GM18507 (cell line): ENCODE measurements around the gene GPC3.
"Not testable (repeated sequence)": the region's sequence is repeated elsewhere in the genome, so short reads cannot be mapped to it uniquely, and the experiment has no call there.

ENCODE experiments used
- DNase-seq: peaks from one replicate; pipeline ENCODE4 v3.0.0; 2011; ENCODE audit warnings: low read depth; ENCODE audit not compliant: insufficient read length; ENCODE audit errors: extremely low spot score
- FAIRE-seq: peaks from 2 replicates; lab custom pipeline; 2011; peaks lifted over from hg19 to GRCh38; lab: Jason Lieb, UNC

The GPC3 gene

DNA sequence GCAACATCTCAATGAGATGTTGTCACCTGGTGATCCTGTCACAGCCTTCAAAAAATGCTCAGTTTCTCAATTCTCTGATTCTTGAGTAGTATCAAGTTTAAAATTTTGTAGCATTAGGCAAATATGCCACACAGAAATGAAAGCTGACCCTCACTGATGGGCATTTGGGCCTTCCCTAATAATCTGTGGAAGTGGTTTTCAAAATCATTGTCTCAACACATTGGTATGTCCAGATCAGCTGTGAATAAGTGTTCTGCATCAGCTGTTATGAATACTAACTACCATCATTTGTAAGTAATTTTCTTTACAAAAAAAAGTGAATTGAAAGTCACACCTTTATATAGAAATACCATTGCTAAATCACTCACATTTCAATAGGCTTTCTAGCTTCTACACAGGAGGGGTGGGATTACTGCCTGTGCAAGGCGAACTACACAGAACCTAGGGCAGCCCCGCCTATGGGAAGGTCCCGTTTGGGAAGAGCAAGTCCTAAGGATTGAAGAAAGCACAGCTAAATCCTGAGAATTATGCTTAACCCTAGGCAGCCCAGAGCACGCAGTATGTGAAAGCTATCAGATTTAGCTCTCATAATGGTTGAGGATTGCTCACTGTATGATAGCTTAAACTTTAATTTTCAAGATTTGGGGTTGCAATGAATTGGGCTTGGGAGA is 73.4 kb downstream of the GPC3 start:
- no peak for FAIRE-seq
- no peak for DNase-seq

DNA sequence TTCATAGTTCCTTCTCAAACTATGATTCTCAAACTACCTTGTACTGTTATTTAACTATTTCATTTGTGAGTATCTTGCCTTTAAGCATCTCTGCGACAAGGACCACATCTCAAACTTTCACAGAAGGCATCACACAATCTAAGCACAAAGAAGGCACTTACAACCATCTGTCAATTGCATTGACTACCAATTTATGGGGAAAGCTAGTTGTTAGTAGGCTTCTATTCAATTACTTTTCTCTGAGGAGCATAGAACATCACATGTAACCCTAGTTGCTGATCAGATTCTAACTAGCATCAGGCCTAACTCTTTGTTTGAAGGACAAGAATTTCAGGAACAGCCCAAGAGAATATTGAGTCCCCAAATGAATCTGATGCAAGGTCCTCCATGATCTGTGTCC is 74.9 kb downstream of the GPC3 start:
- FAIRE-seq (no peak), DNase-seq (no peak)

DNA sequence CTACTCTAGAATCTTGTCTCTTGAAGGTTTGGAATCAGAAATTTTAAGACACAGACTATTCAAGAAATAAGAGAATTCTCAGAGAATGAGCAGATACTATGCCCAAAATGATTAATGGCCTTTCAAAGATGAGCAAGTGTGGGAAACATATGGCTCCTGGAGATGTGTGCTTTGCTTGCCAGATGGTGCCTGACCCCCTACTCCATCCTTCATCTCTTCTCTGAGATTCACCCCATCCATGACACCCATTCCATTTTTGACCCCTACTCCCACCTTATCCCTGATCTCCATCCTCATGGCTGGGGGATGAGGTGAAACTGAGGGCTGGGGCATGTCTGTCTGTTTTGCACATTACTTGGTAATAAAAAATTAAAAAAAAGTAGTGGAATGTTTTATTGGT is 75.5 kb downstream of the GPC3 start:
- DNase-seq (no peak), FAIRE-seq (no peak)

DNA sequence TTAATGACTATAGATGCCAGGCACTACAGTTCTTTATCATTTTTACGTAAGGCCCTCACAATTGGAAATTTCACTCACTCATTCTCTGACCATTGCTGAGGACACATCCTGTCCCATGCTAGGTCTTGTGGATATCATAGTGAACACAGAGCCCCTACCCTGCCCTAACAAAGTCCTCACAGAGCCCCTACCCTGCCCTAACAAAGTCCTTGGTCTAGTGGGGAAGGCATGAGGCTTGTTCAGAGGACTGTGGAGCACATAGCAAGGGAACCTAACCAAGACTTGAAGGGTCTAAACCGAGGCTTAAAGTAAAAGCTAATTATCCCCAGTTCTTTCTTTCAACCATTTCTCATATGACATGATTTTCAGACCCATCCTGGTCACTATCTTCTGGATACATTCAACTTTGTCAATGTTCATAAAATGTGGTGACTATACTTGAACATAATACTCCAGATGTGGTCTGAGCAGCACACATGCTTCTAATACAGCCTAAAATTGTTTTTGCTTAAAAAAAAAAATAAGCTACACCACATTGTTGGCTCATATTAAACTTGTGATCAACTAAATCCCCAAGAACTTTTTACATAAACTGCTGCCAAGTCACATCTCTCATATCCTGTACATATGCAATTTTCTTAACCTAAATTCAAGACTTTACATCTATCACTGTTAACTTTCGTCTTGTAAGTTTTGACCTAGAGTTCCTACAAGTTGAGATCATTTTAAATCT is 77.0 kb downstream of the GPC3 start:
- FAIRE-seq (no peak), DNase-seq (no peak)

DNA sequence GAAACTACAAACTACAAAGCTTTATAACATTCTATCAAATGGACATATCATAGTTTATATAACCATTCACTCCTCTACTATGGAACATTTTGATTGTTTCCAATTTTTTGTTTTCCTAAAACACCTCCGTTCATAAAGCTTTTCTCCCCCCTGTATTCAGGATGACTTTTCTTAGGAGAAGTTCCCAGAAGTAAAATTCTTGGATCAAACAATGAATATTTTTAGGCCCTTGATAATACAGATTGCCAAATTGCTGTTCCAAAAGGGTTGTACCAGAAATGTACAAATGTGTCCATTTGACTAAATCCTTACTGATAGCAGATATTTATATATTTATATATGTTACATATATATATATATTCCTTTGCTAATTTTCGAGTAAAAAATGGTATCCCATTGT is 77.8 kb downstream of the GPC3 start:
- DNase-seq, result no peak
- FAIRE-seq, result no peak

DNA sequence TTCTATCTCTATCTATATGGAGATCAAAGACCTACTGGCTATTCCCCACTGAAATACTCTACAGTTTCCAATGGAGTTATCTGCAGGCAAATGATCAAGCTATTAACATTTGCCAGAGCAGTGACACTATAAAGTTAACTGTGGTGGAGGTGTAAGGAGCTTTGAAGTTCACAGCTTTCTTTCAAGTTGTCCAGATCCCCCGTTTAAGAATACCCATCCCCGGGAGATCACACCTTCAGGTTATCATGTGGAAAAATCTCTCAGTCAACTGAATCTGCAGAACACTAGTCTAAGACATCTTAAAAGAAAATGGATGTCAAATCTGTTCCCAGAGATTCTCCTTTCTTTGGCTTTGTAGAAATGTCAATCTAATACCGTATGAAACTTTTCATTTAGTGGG is 80.1 kb downstream of the GPC3 start:
- FAIRE-seq (no peak), DNase-seq (no peak)

DNA sequence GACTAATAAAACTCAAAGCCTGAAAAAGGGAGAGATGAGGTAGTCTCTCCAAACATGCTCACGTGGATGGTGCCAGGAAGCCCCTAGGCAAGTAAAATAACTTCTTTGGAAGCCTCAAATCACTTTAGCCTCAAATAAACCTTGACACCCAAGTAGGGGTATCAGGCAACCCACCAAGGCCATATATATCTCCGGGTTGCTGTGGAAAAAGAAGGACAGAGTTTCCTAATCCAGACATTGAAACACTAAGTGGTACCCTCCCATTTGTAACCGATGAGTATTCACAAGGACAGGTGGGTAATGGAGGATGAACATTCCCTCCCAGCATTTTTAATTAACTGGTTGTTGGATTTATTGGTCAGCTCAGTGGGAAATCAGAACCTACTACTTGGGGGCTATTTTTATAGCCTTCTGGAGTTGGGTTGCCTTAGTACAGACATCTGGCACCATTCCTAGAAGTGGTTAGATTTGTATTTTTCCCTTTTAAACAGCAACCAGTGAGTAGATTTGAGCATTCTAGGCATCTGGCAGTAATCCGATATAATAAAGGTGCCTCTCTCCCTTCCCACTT is 87.7 kb downstream of the GPC3 start:
- DNase-seq (no peak), FAIRE-seq (no peak)

DNA sequence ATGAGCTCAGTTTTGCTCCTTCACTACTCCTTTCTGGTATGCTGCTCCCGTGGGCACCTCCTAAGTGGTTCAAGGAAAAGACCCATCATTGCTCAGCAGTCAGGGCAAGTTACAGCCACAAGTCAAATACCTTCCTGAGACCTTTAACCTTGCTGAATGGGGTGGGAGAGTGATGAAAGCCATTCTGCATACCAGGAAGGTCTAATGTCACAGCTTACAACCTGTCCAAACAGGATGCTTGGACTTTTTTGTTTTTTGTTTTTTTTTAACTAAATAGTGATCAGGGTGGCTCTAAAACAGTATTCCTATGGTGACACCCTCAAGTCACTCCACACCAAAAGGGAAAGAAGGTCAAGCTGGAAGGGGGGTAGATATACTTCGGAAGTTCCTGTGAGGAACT is 93.1 kb downstream of the GPC3 start:
- no peak for DNase-seq
- FAIRE-seq, result no peak

DNA sequence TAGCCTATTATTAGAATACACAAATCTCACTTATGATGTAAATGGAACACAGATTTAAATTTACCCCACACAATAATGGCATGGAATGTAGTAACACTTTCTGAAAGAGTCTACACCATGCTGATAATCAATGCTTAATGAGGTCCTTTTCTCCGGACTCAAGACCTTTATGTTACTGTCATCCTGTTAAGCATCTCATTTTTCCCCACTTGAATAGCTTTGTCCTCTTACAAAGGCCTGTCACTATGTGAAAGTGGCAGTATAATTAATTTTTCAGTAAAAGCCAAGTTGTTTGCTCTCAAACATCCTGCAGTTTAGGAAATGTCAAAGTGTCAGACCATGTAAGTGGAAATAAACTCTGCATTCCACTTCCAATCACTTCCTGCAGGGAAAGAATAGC is 96.4 kb downstream of the GPC3 start:
- DNase-seq, result no peak
- no peak for FAIRE-seq

DNA sequence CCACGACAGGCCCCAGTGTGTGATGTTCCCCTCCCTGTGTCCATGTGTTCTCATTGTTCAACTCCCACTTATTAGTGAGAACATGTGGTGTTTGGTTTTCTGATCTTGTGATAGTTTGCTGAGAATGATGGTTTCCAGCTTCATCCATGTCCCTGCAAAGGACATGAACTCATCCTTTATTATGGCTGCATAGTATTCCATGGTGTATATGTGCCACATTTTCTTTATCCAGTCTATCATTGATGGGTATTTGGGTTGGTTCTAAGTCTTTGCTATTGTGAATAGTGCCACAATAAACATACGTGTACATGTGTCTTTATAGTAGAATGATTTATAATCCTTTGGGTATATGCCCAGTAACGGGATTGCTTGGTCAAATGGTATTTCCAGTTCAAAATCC is 97.3 kb downstream of the GPC3 start:
- not testable (repeated sequence) for FAIRE-seq, DNase-seq

DNA sequence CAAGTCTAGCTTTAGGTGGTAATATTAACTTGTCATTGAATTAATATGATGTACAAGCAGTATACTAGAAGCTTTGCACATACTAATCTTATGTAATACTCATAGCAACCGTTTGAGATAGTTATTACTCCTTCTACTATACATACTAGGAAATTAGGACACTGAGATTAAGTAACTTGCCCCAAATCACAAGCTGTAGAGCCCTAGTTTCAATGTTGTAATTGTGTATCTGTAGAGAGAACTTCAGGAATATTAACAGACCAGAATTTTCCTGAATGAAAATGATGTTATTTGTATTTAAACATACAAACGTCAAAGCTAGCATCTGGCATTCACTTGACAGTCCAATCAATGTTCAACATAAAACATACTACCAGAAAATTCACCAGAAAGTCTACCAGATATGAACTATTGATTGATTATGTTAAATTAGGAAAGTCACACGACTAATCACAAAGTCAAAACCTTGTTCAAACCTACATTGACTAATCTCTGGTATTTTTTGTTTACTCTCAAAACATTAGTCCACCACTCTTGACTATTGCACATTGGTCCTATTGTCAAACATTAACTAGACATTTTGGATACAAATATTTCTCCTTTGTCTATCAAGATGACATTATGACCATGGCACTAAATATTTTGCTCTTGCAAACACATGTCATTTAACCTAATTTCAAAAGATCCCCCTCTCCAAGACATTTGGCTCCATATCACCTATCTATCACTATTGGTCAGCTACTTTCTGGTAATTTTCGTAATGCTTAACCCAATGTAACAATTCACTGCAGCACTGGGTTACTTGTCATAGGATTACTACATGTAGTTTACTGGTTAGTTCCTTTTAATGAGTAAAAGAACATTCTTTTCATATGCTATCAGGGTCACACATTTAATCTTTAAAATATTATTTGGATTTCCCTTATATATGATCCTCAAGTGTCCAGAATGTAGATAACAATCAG is 100.7 kb downstream of the GPC3 start:
- no peak for DNase-seq
- FAIRE-seq, result no peak

DNA sequence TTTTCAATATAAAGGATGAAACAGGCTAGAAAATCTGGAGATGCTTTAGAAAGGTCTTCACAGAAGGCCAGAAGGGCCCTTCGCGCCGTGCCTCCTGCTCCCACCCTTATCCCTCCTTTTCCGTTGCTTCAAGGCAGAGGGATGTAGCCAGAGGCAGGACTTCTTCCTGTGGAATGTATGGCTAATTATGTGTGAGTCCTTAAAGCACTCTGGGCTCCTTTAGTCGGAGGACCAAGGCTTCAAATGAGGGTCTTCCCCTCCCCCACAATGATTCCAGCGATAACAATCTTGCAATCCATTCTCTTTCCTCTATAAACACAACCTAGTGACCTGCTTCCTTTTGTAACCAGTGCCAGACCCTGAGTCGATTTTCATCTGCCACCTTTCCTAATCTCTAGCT is 103.5 kb downstream of the GPC3 start:
- FAIRE-seq (no peak), DNase-seq (no peak)

DNA sequence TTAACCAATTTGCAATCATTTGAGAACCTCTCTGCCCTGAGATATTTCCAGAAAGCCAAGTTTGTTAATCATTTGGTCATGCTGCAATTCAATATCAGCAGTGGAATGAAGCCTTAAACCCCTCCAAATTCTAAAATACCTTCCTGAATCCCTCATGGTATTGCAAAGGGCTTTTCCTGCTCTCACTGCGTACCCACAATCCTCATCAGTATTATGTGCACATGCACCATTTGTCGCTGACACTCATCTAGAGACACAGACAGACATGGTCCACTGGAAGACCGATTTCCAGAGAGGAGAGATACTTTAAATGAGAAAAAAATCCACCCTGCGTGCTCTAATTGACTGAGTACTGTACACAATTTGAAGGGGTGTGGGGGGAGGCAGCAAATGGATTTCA is 104.4 kb downstream of the GPC3 start:
- no peak for FAIRE-seq
- no peak for DNase-seq

DNA sequence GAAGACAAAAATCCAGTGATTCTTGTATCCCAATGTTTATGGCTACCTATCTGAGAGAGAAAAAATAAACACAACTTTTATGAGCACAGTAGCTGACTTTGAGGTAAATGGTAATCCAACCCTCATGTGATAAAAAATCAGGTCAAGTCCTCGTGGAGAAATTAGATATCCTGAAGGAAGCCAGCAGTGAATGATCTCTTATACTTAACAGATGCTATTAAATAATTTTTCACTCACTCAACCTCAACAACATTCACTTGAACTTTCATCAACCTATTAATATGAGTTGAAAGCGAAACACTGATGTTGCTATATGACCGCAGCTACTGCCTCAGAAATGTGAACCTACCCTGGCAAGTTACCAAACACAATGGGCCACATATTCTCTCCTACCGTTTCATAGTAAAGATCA is 105.4 kb downstream of the GPC3 start:
- DNase-seq (no peak), FAIRE-seq (no peak)

DNA sequence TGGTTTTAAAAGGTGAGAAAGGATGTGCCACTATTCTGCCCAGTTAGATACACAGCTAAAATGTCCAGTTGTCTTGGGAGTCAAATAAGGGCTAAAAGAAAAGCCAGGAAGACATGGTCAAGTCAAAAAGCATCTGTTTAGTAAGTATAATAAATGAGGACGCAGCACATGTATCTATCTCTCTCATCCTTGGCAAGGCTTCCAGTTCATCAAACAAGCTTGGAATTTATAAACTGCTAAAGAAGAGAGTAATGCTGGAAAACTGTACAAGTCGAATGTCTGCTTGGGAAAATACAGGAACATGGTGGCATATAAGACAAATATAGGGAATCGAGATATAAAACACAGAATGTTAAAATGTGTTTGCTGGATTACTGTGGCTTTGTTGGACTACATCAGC is 106.7 kb downstream of the GPC3 start:
- FAIRE-seq (no peak), DNase-seq (no peak)

DNA sequence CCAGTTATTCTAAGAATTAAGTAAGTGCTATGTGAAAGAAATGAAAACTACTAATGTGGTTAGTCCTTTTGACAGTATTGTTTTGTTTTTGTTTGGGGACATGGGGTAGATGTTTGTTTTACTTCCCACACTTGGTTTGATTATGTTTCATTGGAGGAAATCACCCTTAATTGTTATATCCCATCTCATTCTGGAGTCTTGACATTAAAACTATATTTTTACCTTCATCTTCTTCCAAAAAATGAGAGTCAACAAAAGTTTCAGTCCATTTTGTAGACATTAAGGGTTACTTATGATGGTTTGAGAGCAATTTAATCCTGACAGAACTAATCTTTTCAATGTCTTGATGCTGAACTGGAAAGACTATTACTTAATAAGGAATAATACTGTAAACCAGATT is 108.7 kb downstream of the GPC3 start:
- DNase-seq (no peak), FAIRE-seq (no peak)

DNA sequence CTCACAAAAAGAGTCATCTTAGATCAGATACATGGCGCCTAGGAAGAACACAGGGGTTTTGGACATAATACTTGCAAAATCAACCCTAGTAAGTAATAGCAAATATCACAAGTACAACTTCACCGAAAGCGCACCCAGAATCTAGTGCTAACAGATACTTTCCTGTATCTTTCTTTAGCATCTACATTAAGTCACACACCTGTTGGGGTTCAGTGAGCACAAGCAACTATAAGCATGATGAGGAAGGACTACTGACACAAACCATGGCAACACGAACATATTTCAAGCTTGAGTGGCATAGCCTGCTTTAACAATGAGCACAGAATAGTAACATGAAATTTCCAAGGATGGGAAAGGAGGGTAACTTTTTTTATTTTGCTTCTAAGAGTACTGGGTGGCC is 116.1 kb downstream of the GPC3 start:
- DNase-seq (no peak), FAIRE-seq (peak; percentile 9)

DNA sequence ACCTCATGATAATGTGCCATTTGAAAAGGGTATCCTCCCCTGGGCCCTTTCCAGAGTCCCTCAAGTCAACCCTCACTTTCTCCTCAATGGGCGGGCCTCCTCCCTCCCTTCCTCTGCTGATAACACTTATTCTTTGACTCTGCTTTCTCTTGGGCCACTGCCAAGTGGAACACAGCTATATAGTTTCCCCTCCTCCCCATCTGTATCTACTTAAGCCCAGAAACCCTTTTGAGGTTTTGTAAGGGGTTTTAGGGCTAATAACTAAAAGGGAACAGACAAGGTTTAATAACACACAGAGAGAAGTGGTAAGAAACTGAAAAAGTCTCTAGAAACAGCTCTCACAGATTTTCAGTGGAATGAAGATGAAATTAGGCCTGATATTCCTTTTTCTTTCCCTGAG is 116.7 kb downstream of the GPC3 start:
- FAIRE-seq (no peak), DNase-seq (no peak)

DNA sequence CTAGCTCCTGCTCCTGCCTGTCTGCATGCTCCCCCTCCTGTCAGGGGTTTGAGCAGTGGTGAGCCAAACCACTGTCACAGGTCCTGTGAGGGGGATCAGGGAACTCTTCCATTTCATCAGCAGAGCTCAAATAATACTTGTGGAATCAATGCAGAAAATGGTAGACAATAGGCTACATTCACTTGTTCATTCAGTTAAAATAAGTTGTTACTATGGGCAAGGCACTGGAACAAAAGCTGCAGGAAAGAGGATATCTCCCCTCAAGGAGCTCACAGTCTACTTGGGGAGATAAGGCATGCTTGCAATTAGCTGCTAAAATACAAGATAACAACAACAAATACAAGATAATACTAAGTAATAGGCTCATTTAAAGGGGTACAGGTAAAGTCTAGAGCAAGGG is 117.1 kb downstream of the GPC3 start:
- no peak for DNase-seq
- no peak for FAIRE-seq
